Kidney (tissue), 14 donors: ENCODE measurements around the gene IL18R1. TPM values are rescaled to one million over a fixed set of nuclear protein-coding genes. Genes with fewer than 3 reads are reported as not detected.

Experiments
- DNase-seq, 5 donors: peaks; one replicate each; pipeline ENCODE4 v3.0.0-alpha.2; 2013 to 2020
- FAIRE-seq: peaks from 2 replicates; lab custom pipeline; 2012; peaks lifted over from hg19 to GRCh38; lab: Jason Lieb, UNC
- H3K27ac ChIP-seq, 2 donors: one replicate each; pipeline ENCODE4 v1.7.0; 2013; ENCODE audit warnings: low read depth in 2 of 2, low read length in 2 of 2, inconsistent platforms in 1 of 2
- H3K27me3 ChIP-seq: one replicate; pipeline ENCODE4 v1.7.1; 2013; ENCODE audit warnings: low read length, inconsistent platforms; ENCODE audit not compliant: control insufficient read depth, insufficient read depth
- H3K36me3 ChIP-seq, 3 donors: one replicate each; pipeline versions ENCODE4 v1.7.0 to v1.7.1; 2013; ENCODE audit warnings: low read length in 3 of 3, control low read depth in 1 of 3, inconsistent platforms in 1 of 3; ENCODE audit not compliant: insufficient read depth in 3 of 3, control insufficient read depth in 2 of 3
- H3K4me1 ChIP-seq, 3 donors: one replicate each; pipeline versions ENCODE4 v1.7.0 to v1.7.1; 2013; ENCODE audit warnings: low read length in 3 of 3, inconsistent platforms in 1 of 3, low read depth in 1 of 3; ENCODE audit not compliant: control insufficient read depth in 2 of 3, insufficient read depth in 2 of 3
- H3K4me3 ChIP-seq, 3 donors: one replicate each; pipeline versions ENCODE4 v1.7.0 to v1.8.1; 2013; ENCODE audit warnings: low read length in 3 of 3, control low read depth in 1 of 3, inconsistent platforms in 1 of 3
- H3K9ac ChIP-seq, 3 donors: one replicate each; pipeline versions ENCODE4 v1.7.0 to v1.7.1; 2013; ENCODE audit warnings: low read length in 3 of 3, control low read depth in 1 of 3, inconsistent platforms in 1 of 3
- H3K9me3 ChIP-seq, 3 donors: one replicate each; pipeline versions ENCODE4 v1.7.0 to v1.7.1; 2013; ENCODE audit warnings: low read length in 3 of 3, control low read depth in 1 of 3, inconsistent platforms in 1 of 3; ENCODE audit not compliant: control insufficient read depth in 2 of 3, insufficient read depth in 1 of 3
- intact Hi-C: fragments of 100-400 bp; cut with DNase I; formaldehyde crosslinking; loops from one replicate; pipeline ENCODE4 v1.11.1; 2022
- polyA plus RNA-seq: library from polyadenylated mRNA; stranded (reverse); fragments of 350-450 nt; fragmentation: Illumina TruSeq; extraction: RNeasy Lipid Tissue Mini Kit (QIAGEN cat#74804); gene quantifications from one replicate; pipeline ENCODE4 v1.2.3, GENCODE V29; 2014; ENCODE audit warnings: low read depth, low replicate concordance; ENCODE audit not compliant: insufficient read depth
- total RNA-seq: library from RNA; stranded (reverse); fragmentation: NEBNext Ultra II Directional; extraction: Animal tissue kit (Norgen Biotek cat#: 25700); gene quantifications from one replicate; pipeline ENCODE4 v1.2.1, GENCODE V29; 2021
- TF ChIP-seq, protein P1 (sequence below): IDR thresholded peaks from 3 replicates; pipeline ENCODE4 v1.5.1; 2012; ENCODE audit warnings: mild to moderate bottlenecking, moderate library complexity, borderline replicate concordance; ENCODE audit not compliant: insufficient read depth; ENCODE audit errors: extremely low read depth
- donor health status: control.
- donor health status: control.
- donor health status: control.
- donor health status: control.
- donor health status: control.
- donor health status: DM: yes; HTN: yes; CAD: no.
- donor health status: Normal renal cell carcinoma (clear cell type).

IL18R1 gene
- total and polyA plus RNA-seq, 2 donors from 2014 or later, result 3.6 to 14.9 TPM

DNA sequence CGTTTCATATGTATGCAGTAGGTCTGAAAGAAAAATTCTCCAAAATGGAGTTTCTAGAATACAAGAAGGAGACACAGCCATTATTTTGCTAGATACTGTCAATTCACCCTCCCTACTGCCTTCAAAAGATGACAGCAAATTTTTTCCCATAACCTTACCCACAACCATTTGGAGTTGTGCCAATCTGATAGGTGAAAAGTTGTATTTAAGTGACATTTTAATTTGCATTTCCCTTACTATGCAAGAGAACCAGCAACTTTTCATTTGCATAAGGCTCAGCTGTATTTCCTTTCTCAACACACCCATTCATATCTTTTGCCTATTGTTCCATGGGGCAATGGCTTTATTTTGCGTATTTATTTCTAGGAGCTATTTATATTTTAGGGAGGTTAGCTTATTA is 36.0 kb downstream of the IL18R1 start:
- H3K4me1 ChIP-seq, result no peaks in the 10 kb centered on the region
- H3K27ac ChIP-seq, result no peak overlapping the region
- no peak overlapping the region for H3K4me3 ChIP-seq
- no peaks in the 10 kb centered on the region for H3K9me3 ChIP-seq
- intact Hi-C loops, result no loop called here
- no peak overlapping the region for H3K9ac ChIP-seq
- H3K27me3 ChIP-seq, result no peaks in the 10 kb centered on the region
- TF ChIP-seq, protein P1, sequence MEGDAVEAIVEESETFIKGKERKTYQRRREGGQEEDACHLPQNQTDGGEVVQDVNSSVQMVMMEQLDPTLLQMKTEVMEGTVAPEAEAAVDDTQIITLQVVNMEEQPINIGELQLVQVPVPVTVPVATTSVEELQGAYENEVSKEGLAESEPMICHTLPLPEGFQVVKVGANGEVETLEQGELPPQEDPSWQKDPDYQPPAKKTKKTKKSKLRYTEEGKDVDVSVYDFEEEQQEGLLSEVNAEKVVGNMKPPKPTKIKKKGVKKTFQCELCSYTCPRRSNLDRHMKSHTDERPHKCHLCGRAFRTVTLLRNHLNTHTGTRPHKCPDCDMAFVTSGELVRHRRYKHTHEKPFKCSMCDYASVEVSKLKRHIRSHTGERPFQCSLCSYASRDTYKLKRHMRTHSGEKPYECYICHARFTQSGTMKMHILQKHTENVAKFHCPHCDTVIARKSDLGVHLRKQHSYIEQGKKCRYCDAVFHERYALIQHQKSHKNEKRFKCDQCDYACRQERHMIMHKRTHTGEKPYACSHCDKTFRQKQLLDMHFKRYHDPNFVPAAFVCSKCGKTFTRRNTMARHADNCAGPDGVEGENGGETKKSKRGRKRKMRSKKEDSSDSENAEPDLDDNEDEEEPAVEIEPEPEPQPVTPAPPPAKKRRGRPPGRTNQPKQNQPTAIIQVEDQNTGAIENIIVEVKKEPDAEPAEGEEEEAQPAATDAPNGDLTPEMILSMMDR, result no peak
- FAIRE-seq (no peak), DNase-seq (peak in 1 of 5 donors; percentile 5)
- H3K36me3 ChIP-seq, result no peaks in the 10 kb centered on the region

DNA sequence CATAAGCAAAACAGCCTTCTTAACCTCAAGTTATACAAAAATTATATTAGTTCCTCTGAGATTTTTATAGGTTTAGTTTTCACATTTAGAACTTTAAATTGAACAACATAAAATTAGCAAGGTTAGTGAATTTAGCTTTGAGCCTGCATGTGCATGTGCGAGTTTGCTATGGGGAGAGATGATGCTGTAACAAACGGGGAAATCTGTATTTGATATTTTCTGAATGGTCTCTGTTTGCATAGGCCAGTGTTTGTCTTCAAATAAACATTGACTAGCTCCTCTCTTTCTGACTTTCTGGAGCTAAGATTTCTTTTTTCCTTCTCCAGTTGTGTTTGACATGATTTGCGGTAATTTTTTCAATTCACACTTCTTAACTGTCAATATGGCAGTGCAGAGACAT is 36.5 kb downstream of the IL18R1 start:
- H3K4me1 ChIP-seq, result no peaks in the 10 kb centered on the region
- no peak overlapping the region for H3K9ac ChIP-seq
- FAIRE-seq, result no peak
- H3K36me3 ChIP-seq, result no peaks in the 10 kb centered on the region
- no peak overlapping the region for H3K4me3 ChIP-seq
- DNase-seq, result no peak
- TF ChIP-seq, protein P1, result no peak
- intact Hi-C loops, result no loop called here
- H3K27me3 ChIP-seq, result no peaks in the 10 kb centered on the region
- H3K9me3 ChIP-seq, result no peaks in the 10 kb centered on the region
- H3K27ac ChIP-seq, result no peak overlapping the region

DNA sequence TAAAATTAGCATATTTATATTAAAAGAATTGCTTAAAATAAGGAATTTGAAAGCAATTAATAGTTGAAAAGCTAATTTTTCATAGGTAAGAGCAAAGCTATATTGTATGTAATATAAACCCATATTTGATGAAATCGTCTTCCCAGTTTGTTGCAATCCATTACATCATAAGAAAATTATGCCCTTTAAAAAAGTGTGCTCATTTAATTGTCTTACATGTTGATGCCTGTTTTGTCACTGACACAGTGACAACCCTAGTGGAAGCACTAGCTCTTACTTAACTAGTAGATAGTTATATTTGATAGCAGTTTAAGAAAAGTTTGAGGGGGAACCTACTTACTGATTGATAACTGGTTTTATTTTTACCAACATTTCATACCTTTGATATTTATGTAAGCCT is 37.3 kb downstream of the IL18R1 start:
- Histone ChIP-seq H3K4me1 (no peaks in the 10 kb centered on the region), H3K4me3 (no peak overlapping the region), H3K36me3 (no peaks in the 10 kb centered on the region), H3K9ac (no peak overlapping the region), H3K9me3 (no peaks in the 10 kb centered on the region), H3K27ac (no peak overlapping the region), H3K27me3 (no peaks in the 10 kb centered on the region)
- intact Hi-C loops, result no loop called here
- TF ChIP-seq, protein P1, result no peak
- FAIRE-seq (peak; percentile 33), DNase-seq (no peak)

DNA sequence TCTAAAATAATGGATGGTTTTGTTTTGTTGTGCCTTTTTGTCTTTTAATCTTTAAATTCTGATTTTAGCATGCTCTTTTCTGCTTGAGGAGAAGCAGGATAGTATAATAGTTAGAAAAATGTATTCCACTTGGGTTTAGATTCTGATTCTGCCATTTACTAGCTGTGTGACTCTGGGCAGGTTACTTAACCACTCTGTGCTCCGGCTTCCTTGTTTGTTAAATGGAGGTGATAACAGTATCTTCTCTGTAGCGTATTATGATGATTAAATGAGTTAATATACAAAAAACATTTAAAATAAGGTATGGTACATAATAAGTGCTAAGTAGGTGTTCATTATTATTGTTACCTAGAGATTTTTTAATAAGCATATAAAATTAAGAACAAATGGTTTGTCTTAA is 40.4 kb downstream of the IL18R1 start:
- TF ChIP-seq, protein P1, result no peak
- Histone ChIP-seq H3K9ac (no peak overlapping the region), H3K27me3 (no peaks in the 10 kb centered on the region), H3K4me1 (peaks cover 0 to 2% (median 0%) of the 10 kb centered on the region in 3 donors), H3K4me3 (no peak overlapping the region), H3K9me3 (no peaks in the 10 kb centered on the region), H3K36me3 (no peaks in the 10 kb centered on the region), H3K27ac (no peak overlapping the region)
- intact Hi-C loops, result no loop called here
- FAIRE-seq, result no peak
- DNase-seq, result no peak
